OCI-LY7 (cell line): Measurements from ENCODE around the gene IL21R. TPM values are rescaled to one million over a fixed set of nuclear protein-coding genes. Genes with fewer than 3 reads are reported as not detected.

ENCODE experiments used
- BruUV-seq: library from RNA; stranded (reverse); fragments of 400-500 nt; replicated peaks from 2 replicates; lab custom pipeline; 2021; lab: Mats Ljungman, UMichigan
- CTCF ChIA-PET: fragments of 300-600 bp; sonication (Branson Sonifier 250); formaldehyde crosslinking; loops from one replicate; lab custom pipeline; 2022; ENCODE audit warnings: antibody characterized with exemption; ENCODE audit not compliant: unreplicated experiment; lab: Charles Lee
- POLR2A ChIA-PET: fragments of 300-600 bp; sonication (Branson Sonifier 250); formaldehyde crosslinking; loops from one replicate; lab custom pipeline; 2022; ENCODE audit warnings: antibody characterized with exemption; lab: Charles Lee
- DNase-seq: peaks from one replicate; pipeline ENCODE4 v3.0.0-alpha.2; 2015; ENCODE audit warnings: low spot score
- H2AFZ ChIP-seq: fragments of 200-600 bp; sonication (generic), shearing (Covaris generic); 2 replicates; pipeline ENCODE4 v1.6.1; 2014; ENCODE audit warnings: mild to moderate bottlenecking, antibody characterized with exemption, low read length, moderate library complexity
- H3K27ac ChIP-seq: fragments of 200-600 bp; sonication (generic); 2 replicates; pipeline ENCODE4 v1.5.1; 2014; ENCODE audit warnings: mixed run types, low read depth, mild to moderate bottlenecking, moderate library complexity, low read length, inconsistent platforms; ENCODE audit not compliant: poor library complexity, severe bottlenecking
- H3K36me3 ChIP-seq: fragments of 200-600 bp; sonication (generic); 2 replicates; pipeline ENCODE4 v1.6.1; 2014; ENCODE audit warnings: mild to moderate bottlenecking, antibody characterized with exemption, low read length, moderate library complexity, mixed read lengths; ENCODE audit not compliant: insufficient read depth
- H3K4me1 ChIP-seq: fragments of 200-600 bp; sonication (generic); 2 replicates; pipeline ENCODE4 v1.5.1; 2014; ENCODE audit warnings: mild to moderate bottlenecking, low read length; ENCODE audit not compliant: insufficient read depth, poor library complexity, severe bottlenecking
- H3K4me2 ChIP-seq: fragments of 200-600 bp; sonication (generic); 2 replicates; pipeline ENCODE4 v1.6.1; 2014; ENCODE audit warnings: mild to moderate bottlenecking, low read length
- H3K4me3 ChIP-seq: fragments of 200-600 bp; sonication (generic); 2 replicates; pipeline ENCODE4 v1.5.1; 2014; ENCODE audit warnings: mild to moderate bottlenecking, low read depth, low read length; ENCODE audit not compliant: poor library complexity, severe bottlenecking
- H3K79me2 ChIP-seq: fragments of 200-600 bp; sonication (generic); 2 replicates; pipeline ENCODE4 v1.6.1; 2016; ENCODE audit warnings: low read depth, mild to moderate bottlenecking, low read length, moderate library complexity, mixed read lengths; ENCODE audit not compliant: insufficient read depth
- H3K9me2 ChIP-seq: fragments of 200-600 bp; sonication (generic); 2 replicates; pipeline ENCODE4 v1.6.1; 2016; ENCODE audit warnings: mild to moderate bottlenecking, low read length, mixed read lengths; ENCODE audit not compliant: insufficient read depth
- H3K9me3 ChIP-seq: fragments of 200-600 bp; sonication (generic); 2 replicates; pipeline ENCODE4 v1.6.1; 2014; ENCODE audit warnings: mild to moderate bottlenecking, mixed run types, low read length, mixed read lengths
- H4K20me1 ChIP-seq: fragments of 200-600 bp; sonication (generic); 2 replicates; pipeline ENCODE4 v1.6.1; 2014; ENCODE audit warnings: mild to moderate bottlenecking, antibody characterized with exemption, low read length, moderate library complexity, mixed read lengths; ENCODE audit not compliant: insufficient read depth
- CTCF ChIP-seq: fragments of 200-600 bp; sonication (generic); conservative IDR thresholded peaks from 2 replicates; pipeline ENCODE4 v1.5.1; 2014; ENCODE audit warnings: mild to moderate bottlenecking, antibody characterized with exemption, low read length, moderate library complexity, mixed read lengths
- EZH2phosphoT487 ChIP-seq: fragments of 200-600 bp; sonication (generic); IDR thresholded peaks from 2 replicates; pipeline ENCODE4 v1.6.1; 2018; ENCODE audit warnings: low read depth, borderline replicate concordance, mild to moderate bottlenecking, mixed run types, antibody characterized with exemption, low read length, moderate library complexity, mixed read lengths
- intact Hi-C: fragments of 100-400 bp; cut with micrococcal nuclease; formaldehyde crosslinking; loops from one replicate; pipeline ENCODE4 v1.10.0; 2022; ENCODE audit not compliant: unreplicated experiment
- total RNA-seq, 2 experiments: library from RNA; depleted of rRNA in 1 of 2; stranded (reverse); fragments of >200 nt in 1 of 2; shearing (Covaris generic) in 1 of 2; gene quantifications; 2 replicates each; pipeline ENCODE4 v1.2.3, GENCODE V29; 2014 to 2022

Gene IL21R
- total RNA-seq, 2 experiments from 2014 or later, result 10.0 to 47.0 TPM

GRCh38 chr16:27402964-27403600, 1.1 kb downstream of the IL21R start:
- Histone ChIP-seq H3K4me3 (peak overlapping the region; percentile 74), H3K9me2 (no peaks in the 10 kb centered on the region), H3K79me2 (peaks cover 14% of the 10 kb centered on the region), H3K27ac (peak overlapping the region; percentile 79), H3K4me2 (peak overlapping the region; percentile 96), H4K20me1 (no peaks in the 10 kb centered on the region), H3K4me1 (peaks cover 97% of the 10 kb centered on the region), H3K36me3 (no peaks in the 10 kb centered on the region), H2AFZ (peak overlapping the region; percentile 19; the same call in 1 of the 2 replicates), H3K9me3 (0 out of 2 replicates have a peak, but pooled peaks cover 6% of the 10 kb centered on the region)
- intact Hi-C loops, result loop anchor here (1.0 kb wide), 3 partner anchors 23 to 47 kb away; no protein-coding TSS in a partner anchor
- peak; percentile 85 for DNase-seq
- TF ChIP-seq EZH2phosphoT487 (no peak), CTCF (no peak)
- CTCF ChIA-PET, result no interaction called here
- POLR2A ChIA-PET, result interaction anchor here (0.6 to 6.1 kb wide), 8 partner anchors 13 to 203 kb away, joined by 3 to 44 read pairs (median 4); no protein-coding TSS in a partner anchor
- BruUV-seq, result no TSS peak

GRCh38 chr16:27403601-27403992, 1.6 kb downstream of the IL21R start:
- Histone ChIP-seq H3K4me1 (peaks cover 97% of the 10 kb centered on the region), H2AFZ (peak overlapping the region; percentile 19; the same call in 1 of the 2 replicates), H3K4me3 (peak overlapping the region; percentile 74), H3K4me2 (peak overlapping the region; percentile 96), H3K36me3 (0 out of 2 replicates have a peak, but pooled peaks cover 4% of the 10 kb centered on the region), H3K9me2 (no peaks in the 10 kb centered on the region), H3K9me3 (0 out of 2 replicates have a peak, but pooled peaks cover 1% of the 10 kb centered on the region), H4K20me1 (no peaks in the 10 kb centered on the region), H3K27ac (peak overlapping the region; percentile 79), H3K79me2 (peaks cover 16% of the 10 kb centered on the region)
- TF ChIP-seq EZH2phosphoT487 (no peak), CTCF (no peak)
- ChIA-PET POLR2A (interaction anchor here (0.6 to 6.1 kb wide), 10 partner anchors 11 to 204 kb away, joined by 3 to 44 read pairs (median 4); no protein-coding TSS in a partner anchor), CTCF (interaction anchor here (2.1 kb wide), 1 partner anchor 24 kb away, joined by 11 read pairs; no protein-coding TSS in a partner anchor)
- no TSS peak for BruUV-seq
- intact Hi-C loops, result loop anchor here (1.0 kb wide), 1 partner anchor 26 kb away; no protein-coding TSS in a partner anchor
- DNase-seq, result no peak
